Measurements from ENCODE around the gene TUSC2. TPM values are rescaled to one million over a fixed set of nuclear protein-coding genes. Genes with fewer than 3 reads are reported as not detected.

The TUSC2 gene
- total and polyA plus RNA-seq, 2 donors (not counting 1 experiment from before 2014, with no cell fraction given), result 28.2 to 29.3 TPM

DNA sequence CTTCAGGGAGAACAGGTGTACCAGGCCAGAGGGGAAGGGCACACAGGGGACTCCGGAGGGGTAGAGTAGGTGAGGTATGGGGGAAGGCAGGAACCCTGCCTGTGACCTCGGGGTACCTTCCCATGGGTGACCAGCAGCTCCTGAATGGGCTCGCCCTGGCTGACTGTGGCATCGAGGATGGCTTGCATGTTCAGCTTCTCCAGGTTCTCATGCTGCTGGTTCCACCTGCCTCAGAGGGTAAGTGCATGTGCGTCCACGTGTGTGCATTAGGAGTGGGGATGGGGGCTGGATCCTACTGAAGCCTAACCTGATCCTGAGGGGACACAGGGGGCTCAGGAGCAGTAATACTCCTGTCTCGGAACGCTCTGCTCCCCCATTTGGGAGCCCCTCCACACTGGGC lies 17.0 kb upstream of the TUSC2 start:
- intact Hi-C loops (cut with micrococcal nuclease), result loop anchor here (1.0 to 5.0 kb wide), 2 partner anchors 8 to 267 kb away; partner anchors contain the start of gene CISH
- DNase-seq (no peak), ATAC-seq (ENCODE audit: low read depth) (no peak)
- H3K4me2 ChIP-seq (replicated peaks; ENCODE audit: low read depth, low read length, poor library complexity, severe bottlenecking), result peak overlapping the region; percentile 91
- peak overlapping the region; percentile 62 for H2AFZ ChIP-seq (ENCODE audit: insufficient read depth, low read depth, low read length, poor library complexity, severe bottlenecking)
- H3K27ac ChIP-seq (ENCODE audit: low read length in 2 of 2), result no peak overlapping the region
- peaks cover 27 to 52% of the 10 kb centered on the region in 2 donors for H3K4me1 ChIP-seq (ENCODE audit: control insufficient read depth in 2 of 2, insufficient read depth in 2 of 2, low read length in 2 of 2)
- H3K27ac Mint-ChIP-seq, result no peak overlapping the region
- H3K79me2 ChIP-seq (ENCODE audit: control insufficient read depth, insufficient read depth, low read length), result peaks cover 34% of the 10 kb centered on the region
- H3K9ac ChIP-seq (ENCODE audit: low read length), result peak overlapping the region; percentile 55
- H3K4me3 Mint-ChIP-seq, result peak overlapping the region; percentile 77
- peaks cover 43% of the 10 kb centered on the region for H3K4me1 Mint-ChIP-seq
- TF ChIP-seq EZH2 (IDR thresholded peaks at IDR 0.05; ENCODE audit: borderline replicate concordance, insufficient read depth, low read depth, low read length, poor library complexity, severe bottlenecking), result no peak
- TF ChIP-seq, protein P1, sequence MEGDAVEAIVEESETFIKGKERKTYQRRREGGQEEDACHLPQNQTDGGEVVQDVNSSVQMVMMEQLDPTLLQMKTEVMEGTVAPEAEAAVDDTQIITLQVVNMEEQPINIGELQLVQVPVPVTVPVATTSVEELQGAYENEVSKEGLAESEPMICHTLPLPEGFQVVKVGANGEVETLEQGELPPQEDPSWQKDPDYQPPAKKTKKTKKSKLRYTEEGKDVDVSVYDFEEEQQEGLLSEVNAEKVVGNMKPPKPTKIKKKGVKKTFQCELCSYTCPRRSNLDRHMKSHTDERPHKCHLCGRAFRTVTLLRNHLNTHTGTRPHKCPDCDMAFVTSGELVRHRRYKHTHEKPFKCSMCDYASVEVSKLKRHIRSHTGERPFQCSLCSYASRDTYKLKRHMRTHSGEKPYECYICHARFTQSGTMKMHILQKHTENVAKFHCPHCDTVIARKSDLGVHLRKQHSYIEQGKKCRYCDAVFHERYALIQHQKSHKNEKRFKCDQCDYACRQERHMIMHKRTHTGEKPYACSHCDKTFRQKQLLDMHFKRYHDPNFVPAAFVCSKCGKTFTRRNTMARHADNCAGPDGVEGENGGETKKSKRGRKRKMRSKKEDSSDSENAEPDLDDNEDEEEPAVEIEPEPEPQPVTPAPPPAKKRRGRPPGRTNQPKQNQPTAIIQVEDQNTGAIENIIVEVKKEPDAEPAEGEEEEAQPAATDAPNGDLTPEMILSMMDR (IDR thresholded peaks at IDR 0.05), result no peak
- CTCF ChIA-PET, result interaction anchor here (0.8 to 1.1 kb wide), 2 partner anchors 10 to 197 kb away, joined by 3 read pairs; no protein-coding TSS in a partner anchor
- WGBS (ENCODE audit: insufficient coverage), result 94% methylated on average over 7 of the region's 8 CpGs
- no peaks in the 10 kb centered on the region for H3K27me3 Mint-ChIP-seq
- H3K9me3 Mint-ChIP-seq (ENCODE audit: insufficient read depth), result no peaks in the 10 kb centered on the region
- H3K4me3 ChIP-seq (ENCODE audit: control extremely low read depth in 1 of 5, extremely low read depth in 1 of 5, insufficient read depth in 1 of 5, low read depth in 2 of 5, low read length in 4 of 5), result peak overlapping the region in 1 of 5 experiments; percentile 52
- POLR2A ChIA-PET, result interaction anchor here (1.0 to 1.6 kb wide), 2 partner anchors 15 to 53 kb away, joined by 4 to 8 read pairs; partner anchors contain the start of genes IFRD2 and TMEM115
- H4K20me1 ChIP-seq (ENCODE audit: control insufficient read depth, insufficient read depth, low read length, poor library complexity, severe bottlenecking), result peaks cover 21% of the 10 kb centered on the region
- H3K9me3 ChIP-seq (ENCODE audit: control extremely low read depth in 1 of 3, control insufficient read depth in 2 of 3, insufficient read depth in 1 of 3, low read length in 2 of 3), result no peaks in the 10 kb centered on the region
- no peaks in the 10 kb centered on the region for H3K27me3 ChIP-seq (replicated peaks in 1 of 4; ENCODE audit: control extremely low read depth in 1 of 4, control insufficient read depth in 3 of 4, insufficient read depth in 4 of 4, low read length in 3 of 4)
- peaks cover 0 to 19% of the 10 kb centered on the region in 2 experiments for H3K36me3 ChIP-seq (replicated peaks in 1 of 2; ENCODE audit: control extremely low read depth in 1 of 2, control insufficient read depth in 1 of 2, extremely low read depth in 1 of 2, insufficient read depth in 2 of 2, low read length in 1 of 2)

- Histone ChIP-seq H3K4me1 (ENCODE audit: control insufficient read depth in 2 of 2, insufficient read depth in 2 of 2, low read length in 2 of 2) (peaks cover 35 to 61% of the 10 kb centered on the region in 2 donors), H4K20me1 (ENCODE audit: control insufficient read depth, insufficient read depth, low read length, poor library complexity, severe bottlenecking) (peaks cover 6% of the 10 kb centered on the region), H3K4me2 (replicated peaks; ENCODE audit: low read depth, low read length, poor library complexity, severe bottlenecking) (no peak overlapping the region), H3K9ac (ENCODE audit: low read length) (no peak overlapping the region), H2AFZ (ENCODE audit: insufficient read depth, low read depth, low read length, poor library complexity, severe bottlenecking) (no peak overlapping the region), H3K4me3 (ENCODE audit: control extremely low read depth in 1 of 5, extremely low read depth in 1 of 5, insufficient read depth in 1 of 5, low read depth in 2 of 5, low read length in 4 of 5) (no peak overlapping the region), H3K79me2 (ENCODE audit: control insufficient read depth, insufficient read depth, low read length) (peaks cover 30% of the 10 kb centered on the region), H3K9me3 (ENCODE audit: control extremely low read depth in 1 of 3, control insufficient read depth in 2 of 3, insufficient read depth in 1 of 3, low read length in 2 of 3) (no peaks in the 10 kb centered on the region), H3K27me3 (replicated peaks in 1 of 4; ENCODE audit: control extremely low read depth in 1 of 4, control insufficient read depth in 3 of 4, insufficient read depth in 4 of 4, low read length in 3 of 4) (no peaks in the 10 kb centered on the region), H3K36me3 (replicated peaks in 1 of 2; ENCODE audit: control extremely low read depth in 1 of 2, control insufficient read depth in 1 of 2, extremely low read depth in 1 of 2, insufficient read depth in 2 of 2, low read length in 1 of 2) (peaks cover 0 to 8% of the 10 kb centered on the region in 2 experiments), H3K27ac (ENCODE audit: low read length in 2 of 2) (no peak overlapping the region)
- DNase-seq, result no peak
- CTCF ChIA-PET, result interaction anchor here (1.6 kb wide), 1 partner anchor 199 kb away, joined by 6 read pairs; no protein-coding TSS in a partner anchor
- intact Hi-C loops (cut with micrococcal nuclease), result no loop called here
- H3K4me1 Mint-ChIP-seq, result peaks cover 54% of the 10 kb centered on the region
- POLR2A ChIA-PET, result interaction anchor here (0.7 kb wide), 1 partner anchor 1782 kb away, joined by 3 read pairs; no protein-coding TSS in a partner anchor
- peak overlapping the region; percentile 50 for H3K27ac Mint-ChIP-seq
- no peak for ATAC-seq (ENCODE audit: low read depth)
- 94% methylated on average over 10 of the region's 13 CpGs for WGBS (ENCODE audit: insufficient coverage)
- H3K27me3 Mint-ChIP-seq, result no peaks in the 10 kb centered on the region
- peak overlapping the region; percentile 3 for H3K4me3 Mint-ChIP-seq
- H3K9me3 Mint-ChIP-seq (ENCODE audit: insufficient read depth), result no peaks in the 10 kb centered on the region
- no peak for TF ChIP-seq EZH2 (IDR thresholded peaks at IDR 0.05; ENCODE audit: borderline replicate concordance, insufficient read depth, low read depth, low read length, poor library complexity, severe bottlenecking)
- TF ChIP-seq, protein P1 (IDR thresholded peaks at IDR 0.05), result no peak
Measured at GRCh38 chr3:50342813-50343633, 15.0 kb upstream of the TUSC2 start.
